ENCODE measurements around the gene DSTYK. TPM values are rescaled to one million over a fixed set of nuclear protein-coding genes. Genes with fewer than 3 reads are reported as not detected.
"Not testable (repeated sequence)": the region's sequence is repeated elsewhere in the genome, so short reads cannot be mapped to it uniquely, and the experiment has no call there.

Gene DSTYK
- total RNA-seq, 2 donors from 2014 or later: 9.8 to 11.0 TPM

DNA sequence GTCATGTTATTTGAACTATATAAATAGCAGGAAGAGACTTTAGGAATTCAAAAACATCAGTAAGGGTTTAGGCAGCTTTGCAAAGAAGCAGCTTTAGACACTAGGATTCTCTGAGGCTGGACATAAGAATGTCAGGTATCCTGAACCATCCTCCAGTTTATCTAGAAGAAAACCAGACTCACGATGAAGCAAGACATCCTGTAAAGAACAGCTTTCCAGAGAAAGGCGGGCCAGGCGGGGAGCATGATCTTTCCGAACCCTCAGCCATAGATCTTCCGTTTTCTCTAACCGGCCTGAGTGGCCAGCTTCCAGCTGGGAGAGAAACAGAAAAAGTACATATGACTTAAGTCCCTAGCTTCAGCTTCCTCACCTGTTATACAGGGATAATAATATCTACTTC lies 50.4 kb downstream of the DSTYK start:
- 94 to 95% methylated on average over 3 to 6 of the region's 6 CpGs for WGBS, 2 experiments (ENCODE audit: insufficient coverage in 1 of 2, insufficient read length in 1 of 2)
- no peak overlapping the region for H3K4me3 ChIP-seq (ENCODE audit: low read length)
- H3K4me3 Mint-ChIP-seq: no peak overlapping the region
- peaks cover 26% of the 10 kb centered on the region for H3K9me3 ChIP-seq (ENCODE audit: control insufficient read depth, low read length)
- no peak for DNase-seq
- TF ChIP-seq, protein P1, sequence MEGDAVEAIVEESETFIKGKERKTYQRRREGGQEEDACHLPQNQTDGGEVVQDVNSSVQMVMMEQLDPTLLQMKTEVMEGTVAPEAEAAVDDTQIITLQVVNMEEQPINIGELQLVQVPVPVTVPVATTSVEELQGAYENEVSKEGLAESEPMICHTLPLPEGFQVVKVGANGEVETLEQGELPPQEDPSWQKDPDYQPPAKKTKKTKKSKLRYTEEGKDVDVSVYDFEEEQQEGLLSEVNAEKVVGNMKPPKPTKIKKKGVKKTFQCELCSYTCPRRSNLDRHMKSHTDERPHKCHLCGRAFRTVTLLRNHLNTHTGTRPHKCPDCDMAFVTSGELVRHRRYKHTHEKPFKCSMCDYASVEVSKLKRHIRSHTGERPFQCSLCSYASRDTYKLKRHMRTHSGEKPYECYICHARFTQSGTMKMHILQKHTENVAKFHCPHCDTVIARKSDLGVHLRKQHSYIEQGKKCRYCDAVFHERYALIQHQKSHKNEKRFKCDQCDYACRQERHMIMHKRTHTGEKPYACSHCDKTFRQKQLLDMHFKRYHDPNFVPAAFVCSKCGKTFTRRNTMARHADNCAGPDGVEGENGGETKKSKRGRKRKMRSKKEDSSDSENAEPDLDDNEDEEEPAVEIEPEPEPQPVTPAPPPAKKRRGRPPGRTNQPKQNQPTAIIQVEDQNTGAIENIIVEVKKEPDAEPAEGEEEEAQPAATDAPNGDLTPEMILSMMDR (conservative IDR thresholded peaks at IDR 0.05): no peak
- no peaks in the 10 kb centered on the region for H3K4me1 ChIP-seq (ENCODE audit: control insufficient read depth, insufficient read depth, low read length)
- H3K36me3 ChIP-seq (ENCODE audit: control insufficient read depth, insufficient read depth, low read length): peaks cover 83% of the 10 kb centered on the region
- peaks cover 86% of the 10 kb centered on the region for H3K36me3 Mint-ChIP-seq (ENCODE audit: low read depth)
- no peaks in the 10 kb centered on the region for H3K4me1 Mint-ChIP-seq
- no peak overlapping the region for H3K27ac ChIP-seq (ENCODE audit: low read depth, low read length)
- H3K27ac Mint-ChIP-seq: no peak overlapping the region
- no peaks in the 10 kb centered on the region for H3K27me3 ChIP-seq (ENCODE audit: control insufficient read depth, insufficient read depth, low read length, poor library complexity, severe bottlenecking)
- no peaks in the 10 kb centered on the region for H3K27me3 Mint-ChIP-seq (ENCODE audit: insufficient read depth)
- H3K9ac ChIP-seq (ENCODE audit: extremely low read depth, low read length, poor library complexity, severe bottlenecking): no peak overlapping the region
- peaks cover 20% of the 10 kb centered on the region for H3K9me3 Mint-ChIP-seq

- Histone ChIP-seq H3K9ac (ENCODE audit: extremely low read depth, low read length, poor library complexity, severe bottlenecking) (no peak overlapping the region), H3K4me3 (ENCODE audit: low read length) (no peak overlapping the region), H3K9me3 (ENCODE audit: control insufficient read depth, low read length) (peaks cover 44% of the 10 kb centered on the region), H3K4me1 (ENCODE audit: control insufficient read depth, insufficient read depth, low read length) (no peaks in the 10 kb centered on the region), H3K36me3 (ENCODE audit: control insufficient read depth, insufficient read depth, low read length) (peaks cover 89% of the 10 kb centered on the region), H3K27me3 (ENCODE audit: control insufficient read depth, insufficient read depth, low read length, poor library complexity, severe bottlenecking) (no peaks in the 10 kb centered on the region), H3K27ac (ENCODE audit: low read depth, low read length) (no peak overlapping the region)
- Mint-ChIP-seq H3K9me3 (peaks cover 34% of the 10 kb centered on the region), H3K4me1 (no peaks in the 10 kb centered on the region), H3K27me3 (ENCODE audit: insufficient read depth) (no peaks in the 10 kb centered on the region), H3K36me3 (ENCODE audit: low read depth) (peaks cover 91% of the 10 kb centered on the region), H3K27ac (no peak overlapping the region), H3K4me3 (no peak overlapping the region)
- TF ChIP-seq, protein P1 (conservative IDR thresholded peaks at IDR 0.05): no peak
- DNase-seq: no peak
- WGBS, 2 experiments (ENCODE audit: insufficient coverage in 1 of 2, insufficient read length in 1 of 2): 90 to 93% methylated on average over 2 of the region's 2 CpGs
Observed at GRCh38 chr1:205158048-205158616, 53.4 kb downstream of the DSTYK start.

GRCh38 chr1:205155665-205156377 lies 55.7 kb downstream of the DSTYK start:
- not testable (repeated sequence) for H3K4me3 Mint-ChIP-seq
- 95 to 100% methylated on average over 3 of the region's 3 CpGs for WGBS, 2 experiments (ENCODE audit: insufficient coverage in 1 of 2, insufficient read length in 1 of 2)
- H3K9me3 Mint-ChIP-seq: peaks cover 34% of the 10 kb centered on the region

More at GRCh38 chr1:205155665-205156377, 55.7 kb downstream of the DSTYK start:
- not testable (repeated sequence) for H3K27ac ChIP-seq (ENCODE audit: low read depth, low read length); H3K27me3 Mint-ChIP-seq (ENCODE audit: insufficient read depth); H3K4me1 ChIP-seq (ENCODE audit: control insufficient read depth, insufficient read depth, low read length); H3K4me1 Mint-ChIP-seq; H3K27ac Mint-ChIP-seq; H3K9ac ChIP-seq (ENCODE audit: extremely low read depth, low read length, poor library complexity, severe bottlenecking); H3K27me3 ChIP-seq (ENCODE audit: control insufficient read depth, insufficient read depth, low read length, poor library complexity, severe bottlenecking); H3K4me3 ChIP-seq (ENCODE audit: low read length); DNase-seq
- Histone ChIP-seq H3K9me3 (ENCODE audit: control insufficient read depth, low read length) (peaks cover 44% of the 10 kb centered on the region), H3K36me3 (ENCODE audit: control insufficient read depth, insufficient read depth, low read length) (peaks cover 79% of the 10 kb centered on the region)
- peaks cover 80% of the 10 kb centered on the region for H3K36me3 Mint-ChIP-seq (ENCODE audit: low read depth)

Measured in endodermal cell (in vitro differentiated cells).